ENCODE results near the gene ZNF764.
"Not testable (repeated sequence)": the region's sequence is repeated elsewhere in the genome, so short reads cannot be mapped to it uniquely, and the experiment has no call there.

ZNF764 gene

DNA sequence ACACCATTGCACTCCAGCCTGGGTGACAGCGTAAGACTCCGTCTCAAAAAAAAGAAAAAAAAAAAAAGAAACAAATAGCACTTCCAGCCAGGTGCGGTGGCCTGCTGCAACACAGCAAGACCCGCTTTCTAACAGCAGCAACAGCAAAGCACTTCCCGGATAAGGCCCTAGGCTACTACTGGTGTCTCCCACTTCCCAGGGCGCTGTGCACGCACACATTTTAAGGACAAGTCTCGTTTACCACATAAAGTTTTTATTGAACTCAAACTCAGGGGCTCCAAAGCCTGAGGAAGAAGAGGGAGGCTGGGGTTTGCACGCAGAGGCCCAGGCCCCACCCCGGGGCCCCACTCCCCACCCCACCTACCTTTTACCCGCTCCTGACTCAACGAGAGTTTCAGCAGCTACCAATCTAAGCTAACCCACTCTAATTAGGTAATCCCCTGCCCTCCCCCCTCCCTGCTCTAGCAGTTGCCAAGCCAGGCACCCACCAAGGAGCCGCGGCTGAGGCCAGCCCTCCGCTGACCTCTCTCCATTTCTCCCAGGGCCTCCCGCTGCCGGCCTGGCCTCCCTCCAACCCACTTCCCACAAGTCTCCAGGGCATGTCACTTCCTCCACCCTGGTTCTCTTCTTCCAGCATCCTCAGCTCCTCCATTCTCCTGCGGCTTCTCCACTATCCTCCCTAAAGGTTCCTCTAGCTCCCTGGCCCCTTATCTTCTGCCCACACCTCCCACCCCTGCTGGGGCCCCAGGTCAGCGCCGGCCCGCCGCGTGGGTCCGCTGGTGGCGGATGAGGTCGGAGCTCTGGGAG lies 34.2 kb downstream of the ZNF764 start:
- H3K27me3 ChIP-seq (ENCODE audit: insufficient read depth, insufficient read length): no peaks in the 10 kb centered on the region
- TF ChIP-seq SUZ12 (IDR thresholded peaks at IDR 0.05; ENCODE audit: extremely low read depth, insufficient read depth, insufficient read length) (no peak), ZNF274 (IDR thresholded peaks at IDR 0.05; ENCODE audit: low read depth, low read length) (no peak), YY1 (IDR thresholded peaks at IDR 0.05; ENCODE audit: insufficient read depth, insufficient read length) (no peak)
- no peaks in the 10 kb centered on the region for H3K9me3 ChIP-seq (ENCODE audit: insufficient read depth, low read length)
- no peak overlapping the region for H3K4me3 ChIP-seq (ENCODE audit: insufficient read length, low read depth)
- H3K36me3 ChIP-seq (ENCODE audit: insufficient read depth, insufficient read length, low read length): peaks cover 18% of the 10 kb centered on the region
- no peak overlapping the region for H3K9ac ChIP-seq (ENCODE audit: insufficient read length, low read depth)
- no peak for DNase-seq (ENCODE audit: low read depth, low spot score)
- H3K4me1 ChIP-seq (ENCODE audit: insufficient read depth, insufficient read length): peaks cover 6% of the 10 kb centered on the region

GRCh38 chr16:30522702-30523463 lies 35.3 kb downstream of the ZNF764 start:
- not testable (repeated sequence) for H3K9ac ChIP-seq (ENCODE audit: insufficient read length, low read depth); H3K4me1 ChIP-seq (ENCODE audit: insufficient read depth, insufficient read length); H3K27me3 ChIP-seq (ENCODE audit: insufficient read depth, insufficient read length); H3K9me3 ChIP-seq (ENCODE audit: insufficient read depth, low read length); H3K4me3 ChIP-seq (ENCODE audit: insufficient read length, low read depth); DNase-seq (ENCODE audit: low read depth, low spot score)
- H3K36me3 ChIP-seq (ENCODE audit: insufficient read depth, insufficient read length, low read length): peaks cover 18% of the 10 kb centered on the region

DNA sequence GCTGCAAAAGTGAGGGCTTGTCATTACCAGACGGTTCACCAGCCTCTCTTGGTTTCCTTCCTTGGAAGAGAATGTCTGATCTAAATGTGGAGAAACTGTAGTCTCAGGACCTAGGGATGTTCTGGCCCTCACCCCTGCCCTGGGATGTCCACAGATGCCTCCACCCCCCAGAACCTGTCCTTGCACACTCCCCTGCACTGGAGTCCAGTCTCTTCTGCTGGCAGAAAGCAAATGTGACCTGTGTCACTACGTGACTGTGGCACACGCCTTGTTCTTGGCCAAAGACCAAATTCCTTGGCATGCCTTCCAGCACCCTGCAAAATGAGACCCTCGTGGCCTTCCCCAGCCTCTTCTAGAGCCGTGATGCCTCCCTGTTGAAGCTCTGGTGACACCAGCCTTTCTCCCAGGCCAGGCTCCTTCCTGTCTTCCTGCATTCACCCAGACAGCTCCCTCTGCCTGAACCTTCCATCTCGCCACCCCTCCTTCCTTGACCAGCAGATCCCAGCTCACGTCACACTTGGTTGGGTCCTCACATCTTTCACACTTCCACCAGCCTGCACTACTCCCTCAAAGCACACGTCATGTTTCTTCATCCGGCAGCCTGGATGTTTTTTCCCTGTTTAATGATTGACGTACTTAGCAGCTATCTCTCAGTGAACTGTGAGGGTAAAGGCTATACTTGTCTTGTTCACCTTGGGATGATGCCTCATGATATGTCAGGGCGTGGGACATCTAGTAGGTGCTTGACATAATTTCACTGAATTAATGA lies 36.1 kb downstream of the ZNF764 start:
- Histone ChIP-seq H3K4me3 (ENCODE audit: insufficient read length, low read depth) (no peak overlapping the region), H3K4me1 (ENCODE audit: insufficient read depth, insufficient read length) (peaks cover 3% of the 10 kb centered on the region), H3K9me3 (ENCODE audit: insufficient read depth, low read length) (no peaks in the 10 kb centered on the region), H3K36me3 (ENCODE audit: insufficient read depth, insufficient read length, low read length) (peaks cover 18% of the 10 kb centered on the region), H3K27me3 (ENCODE audit: insufficient read depth, insufficient read length) (no peaks in the 10 kb centered on the region), H3K9ac (ENCODE audit: insufficient read length, low read depth) (no peak overlapping the region)
- no peak for DNase-seq (ENCODE audit: low read depth, low spot score)
- TF ChIP-seq YY1 (IDR thresholded peaks at IDR 0.05; ENCODE audit: insufficient read depth, insufficient read length) (no peak), SUZ12 (IDR thresholded peaks at IDR 0.05; ENCODE audit: extremely low read depth, insufficient read depth, insufficient read length) (no peak), ZNF274 (IDR thresholded peaks at IDR 0.05; ENCODE audit: low read depth, low read length) (no peak)

DNA sequence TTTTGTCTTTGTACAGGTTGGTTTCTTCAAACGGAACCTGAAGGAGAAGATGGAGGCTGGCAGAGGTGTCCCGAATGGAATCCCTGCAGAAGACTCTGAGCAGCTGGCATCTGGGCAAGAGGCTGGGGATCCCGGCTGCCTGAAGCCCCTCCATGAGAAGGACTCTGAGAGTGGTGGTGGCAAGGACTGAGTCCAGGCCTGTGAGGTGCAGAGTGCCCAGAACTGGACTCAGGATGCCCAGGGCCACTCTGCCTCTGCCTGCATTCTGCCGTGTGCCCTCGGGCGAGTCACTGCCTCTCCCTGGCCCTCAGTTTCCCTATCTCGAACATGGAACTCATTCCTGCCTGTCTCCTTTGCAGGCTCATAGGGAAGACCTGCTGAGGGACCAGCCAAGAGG lies 36.7 kb downstream of the ZNF764 start:
- no peaks in the 10 kb centered on the region for H3K9me3 ChIP-seq (ENCODE audit: insufficient read depth, low read length)
- no peak overlapping the region for H3K9ac ChIP-seq (ENCODE audit: insufficient read length, low read depth)
- TF ChIP-seq ZNF274 (IDR thresholded peaks at IDR 0.05; ENCODE audit: low read depth, low read length) (no peak), YY1 (IDR thresholded peaks at IDR 0.05; ENCODE audit: insufficient read depth, insufficient read length) (no peak), SUZ12 (IDR thresholded peaks at IDR 0.05; ENCODE audit: extremely low read depth, insufficient read depth, insufficient read length) (no peak)
- H3K27me3 ChIP-seq (ENCODE audit: insufficient read depth, insufficient read length): no peaks in the 10 kb centered on the region
- H3K4me1 ChIP-seq (ENCODE audit: insufficient read depth, insufficient read length): peaks cover 3% of the 10 kb centered on the region
- H3K36me3 ChIP-seq (ENCODE audit: insufficient read depth, insufficient read length, low read length): peaks cover 18% of the 10 kb centered on the region
- H3K4me3 ChIP-seq (ENCODE audit: insufficient read length, low read depth): no peak overlapping the region
- DNase-seq (ENCODE audit: low read depth, low spot score): no peak

- DNase-seq (ENCODE audit: low read depth, low spot score): no peak
- Histone ChIP-seq H3K4me1 (ENCODE audit: insufficient read depth, insufficient read length) (peaks cover 3% of the 10 kb centered on the region), H3K9me3 (ENCODE audit: insufficient read depth, low read length) (no peaks in the 10 kb centered on the region), H3K36me3 (ENCODE audit: insufficient read depth, insufficient read length, low read length) (peaks cover 4% of the 10 kb centered on the region), H3K4me3 (ENCODE audit: insufficient read length, low read depth) (no peak overlapping the region), H3K9ac (ENCODE audit: insufficient read length, low read depth) (no peak overlapping the region), H3K27me3 (ENCODE audit: insufficient read depth, insufficient read length) (no peaks in the 10 kb centered on the region)
- TF ChIP-seq SUZ12 (IDR thresholded peaks at IDR 0.05; ENCODE audit: extremely low read depth, insufficient read depth, insufficient read length): no peak
- TF ChIP-seq ZNF274 (IDR thresholded peaks at IDR 0.05; ENCODE audit: low read depth, low read length): no peak
- no peak for TF ChIP-seq YY1 (IDR thresholded peaks at IDR 0.05; ENCODE audit: insufficient read depth, insufficient read length)
Observed at GRCh38 chr16:30519120-30520049, 38.8 kb downstream of the ZNF764 start.

DNA sequence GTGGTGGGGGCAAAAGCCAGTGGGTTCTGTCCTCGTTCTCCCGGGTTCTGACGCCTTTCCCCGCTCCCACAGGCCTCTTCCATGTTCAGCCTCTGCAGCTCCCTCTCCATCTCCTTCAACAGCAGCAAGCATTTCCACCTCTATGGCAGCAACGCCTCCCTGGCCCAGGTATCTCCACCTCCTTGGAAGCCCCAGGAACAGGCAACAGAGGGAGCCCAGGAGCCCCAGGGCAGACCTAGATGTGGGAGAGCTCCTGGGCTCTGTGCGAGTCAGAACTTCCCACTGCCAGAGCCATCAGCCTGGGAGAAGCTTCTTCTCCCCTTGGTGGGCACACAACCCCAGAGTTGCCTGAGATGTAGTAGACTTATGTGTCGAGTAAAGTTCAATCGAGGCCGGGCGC lies 39.6 kb downstream of the ZNF764 start:
- peaks cover 3% of the 10 kb centered on the region for H3K4me1 ChIP-seq (ENCODE audit: insufficient read depth, insufficient read length)
- no peak for DNase-seq (ENCODE audit: low read depth, low spot score)
- no peak overlapping the region for H3K4me3 ChIP-seq (ENCODE audit: insufficient read length, low read depth)
- no peak for TF ChIP-seq ZNF274 (IDR thresholded peaks at IDR 0.05; ENCODE audit: low read depth, low read length)
- TF ChIP-seq YY1 (IDR thresholded peaks at IDR 0.05; ENCODE audit: insufficient read depth, insufficient read length): no peak
- no peak for TF ChIP-seq SUZ12 (IDR thresholded peaks at IDR 0.05; ENCODE audit: extremely low read depth, insufficient read depth, insufficient read length)
- H3K27me3 ChIP-seq (ENCODE audit: insufficient read depth, insufficient read length): no peaks in the 10 kb centered on the region
- no peak overlapping the region for H3K9ac ChIP-seq (ENCODE audit: insufficient read length, low read depth)
- no peaks in the 10 kb centered on the region for H3K9me3 ChIP-seq (ENCODE audit: insufficient read depth, low read length)
- no peaks in the 10 kb centered on the region for H3K36me3 ChIP-seq (ENCODE audit: insufficient read depth, insufficient read length, low read length)
